GM21723 (cell line): ENCODE measurements around the gene TAS2R41.
"Not testable (repeated sequence)": the region's sequence is repeated elsewhere in the genome, so short reads cannot be mapped to it uniquely, and the experiment has no call there.

Source experiments
- ATAC-seq: cut with Tn5 transposase; IDR thresholded peaks from one replicate; pipeline ENCODE4 v1.9.1; 2021; ENCODE audit warnings: mild to moderate bottlenecking, moderate library complexity; ENCODE audit not compliant: unreplicated experiment

The TAS2R41 gene

GRCh38 chr7:143514995-143515735 is 37.5 kb downstream of the TAS2R41 start:
- ATAC-seq = no peak

GRCh38 chr7:143516981-143517380 is 39.3 kb downstream of the TAS2R41 start:
- ATAC-seq = no peak

DNA sequence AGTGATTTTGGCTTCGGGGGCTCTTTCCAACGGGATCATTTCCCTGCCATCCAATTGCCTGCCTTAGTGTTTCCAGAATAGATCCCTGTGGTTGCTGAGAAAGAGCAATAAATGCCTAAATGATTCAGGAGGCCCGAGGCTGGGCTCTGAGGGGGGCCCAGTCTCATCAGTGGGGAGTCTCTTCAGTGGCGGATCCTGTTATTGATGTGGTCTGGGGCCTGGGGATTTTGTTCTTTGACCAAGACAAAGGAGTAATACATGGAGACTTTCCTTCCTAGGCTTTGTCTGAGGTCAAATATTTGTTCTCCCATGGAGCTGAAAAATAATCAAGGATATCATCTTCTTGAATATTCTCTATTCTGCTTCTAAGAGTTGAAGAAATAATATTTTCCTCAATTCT is 40.8 kb downstream of the TAS2R41 start:
- no peak for ATAC-seq

DNA sequence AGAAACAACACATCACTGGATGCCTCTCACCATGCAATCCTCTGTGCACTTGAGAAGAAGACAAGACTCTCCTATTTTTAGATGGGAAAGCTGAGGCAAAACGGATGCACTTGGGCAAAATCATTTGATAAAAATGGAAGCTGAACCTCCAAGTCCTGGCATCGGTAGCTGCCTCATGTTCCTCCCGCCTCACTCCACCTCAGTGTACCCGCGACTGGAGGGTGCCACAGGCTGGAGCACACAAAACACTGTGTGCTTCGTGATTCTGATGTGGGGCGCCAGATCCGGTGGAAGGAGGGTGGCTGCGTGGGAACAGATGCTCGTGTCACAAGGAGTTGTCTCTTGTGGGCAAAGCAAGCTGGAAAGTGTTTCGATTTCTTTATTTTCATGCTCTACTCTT is 41.3 kb downstream of the TAS2R41 start:
- no peak for ATAC-seq

- no peak for ATAC-seq
Measured at GRCh38 chr7:143519411-143520131, 41.9 kb downstream of the TAS2R41 start.

DNA sequence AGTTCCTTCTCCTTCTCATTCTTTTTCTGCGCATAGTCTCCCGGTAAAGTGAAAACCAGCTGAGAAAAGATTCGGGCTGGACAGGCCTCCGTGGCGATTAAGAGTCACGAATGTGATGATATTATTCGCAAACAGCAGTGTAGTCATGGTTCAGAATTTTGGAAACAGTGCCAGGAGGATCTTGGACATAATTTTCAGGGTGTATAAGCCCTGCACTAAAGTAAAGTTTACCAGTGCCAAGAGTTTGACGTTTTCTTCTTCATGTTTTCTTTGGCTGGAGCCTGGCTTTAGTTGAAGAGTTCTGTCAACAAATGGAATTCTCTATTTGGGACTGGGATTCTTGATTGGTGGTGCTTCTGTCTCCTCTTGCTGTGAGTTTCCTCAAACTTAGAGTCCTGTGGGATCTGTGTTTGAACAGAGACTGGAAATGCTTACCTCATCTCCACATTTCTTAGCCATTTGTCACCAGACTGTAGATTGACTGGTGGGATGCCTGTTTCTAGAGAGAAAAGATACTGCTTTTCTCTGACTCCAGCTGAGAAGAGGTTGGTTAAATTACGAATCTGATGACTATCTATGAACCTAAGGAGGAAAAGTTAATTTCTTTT is 44.7 kb downstream of the TAS2R41 start:
- ATAC-seq = not testable (repeated sequence)
